ENCODE measurements around the gene EEIG1.

- no peak for TF ChIP-seq POLR2AphosphoS5 (IDR thresholded peaks at IDR 0.05)
- TF ChIP-seq CTCF (IDR thresholded peaks at IDR 0.05), result no peak
These were observed 12.9 kb upstream of the EEIG1 start for GRCh38 chr9:127993721-127994120.
